HG03280 (cell line): ENCODE results near the gene IRX3.

Experiments
- ATAC-seq: cut with Tn5 transposase; IDR thresholded peaks from one replicate; pipeline ENCODE4 v1.9.1; 2021; ENCODE audit warnings: mild to moderate bottlenecking, moderate library complexity; ENCODE audit not compliant: unreplicated experiment

Gene IRX3

DNA sequence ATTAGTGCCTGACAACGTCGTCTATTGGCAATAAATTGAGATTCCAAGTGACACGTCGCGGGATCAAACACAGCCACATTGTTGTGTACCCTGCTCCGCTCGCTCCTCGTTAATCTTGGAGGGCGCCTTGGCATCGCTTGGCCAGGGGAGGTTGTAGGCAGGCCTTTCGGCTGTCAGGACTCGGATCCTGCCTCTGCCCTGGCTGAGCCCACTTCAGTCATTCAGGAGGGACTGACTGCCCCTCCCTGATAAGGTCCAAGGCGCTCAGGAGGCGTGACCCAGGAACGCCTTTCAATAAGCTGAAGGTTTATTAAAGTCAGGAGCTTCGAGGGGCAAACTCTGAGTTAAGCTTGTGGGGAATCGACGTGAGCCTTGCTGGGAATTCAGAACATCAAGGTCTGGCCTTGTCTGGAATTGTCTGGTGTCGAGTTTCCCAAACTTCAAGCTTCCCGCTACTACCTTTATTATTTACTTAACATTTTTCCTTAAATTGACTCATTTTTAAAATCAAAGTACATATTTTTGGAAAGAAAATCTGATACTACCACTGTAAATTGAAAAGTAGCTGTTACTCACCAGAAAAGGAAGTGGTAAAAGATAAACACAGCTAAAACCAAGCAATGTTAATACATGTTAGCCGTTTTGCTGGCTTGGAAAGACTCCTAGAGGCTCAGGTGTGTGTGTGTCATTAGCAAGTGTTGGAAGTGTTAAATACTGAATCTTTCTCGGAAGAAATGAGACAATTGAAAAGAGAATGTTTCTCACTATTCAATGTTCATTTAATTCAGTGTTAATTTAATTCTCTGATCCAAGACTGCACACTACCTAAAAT is 5.3 kb upstream of the IRX3 start:
- ATAC-seq = no peak

DNA sequence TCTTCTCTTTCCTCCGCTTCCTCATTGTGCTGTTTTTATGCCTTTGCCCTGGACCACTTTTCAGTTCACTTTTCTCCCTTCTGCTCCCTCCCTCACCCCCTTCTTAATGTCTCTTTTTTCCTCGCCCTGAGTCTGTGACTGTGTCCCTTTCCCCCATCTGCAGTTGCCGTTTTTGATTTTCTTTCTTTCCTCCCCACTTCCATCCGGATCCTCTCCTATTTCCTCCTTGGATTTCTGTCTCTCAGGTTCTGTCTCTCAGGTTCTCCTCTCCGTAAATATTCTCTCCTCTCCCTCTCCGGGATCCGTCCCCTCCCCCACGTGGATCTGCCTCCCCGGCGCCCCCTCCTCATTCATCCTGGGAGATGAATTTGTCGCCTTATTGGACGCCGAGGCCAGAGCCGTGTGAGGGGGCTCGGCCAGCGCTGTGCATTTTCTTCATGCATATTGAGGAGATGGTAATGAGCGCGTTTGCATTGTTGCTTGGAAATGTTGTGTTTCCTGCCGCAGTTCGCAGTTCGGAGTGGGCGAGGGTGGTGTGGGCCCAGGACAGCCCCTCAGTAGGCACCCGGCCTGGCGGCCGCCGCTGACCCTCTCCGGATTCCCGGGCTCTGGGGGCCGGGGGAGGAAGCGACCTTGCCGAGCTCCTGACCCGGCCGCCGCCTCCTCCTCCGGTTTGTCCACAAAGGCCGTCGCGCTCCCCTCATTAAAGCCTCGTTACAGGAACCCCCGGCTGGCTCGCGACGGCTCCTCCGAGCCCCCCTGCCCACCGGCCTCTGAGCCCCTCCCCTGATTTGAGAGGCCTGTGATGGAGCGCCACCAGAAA is 4.5 kb upstream of the IRX3 start:
- no peak for ATAC-seq

DNA sequence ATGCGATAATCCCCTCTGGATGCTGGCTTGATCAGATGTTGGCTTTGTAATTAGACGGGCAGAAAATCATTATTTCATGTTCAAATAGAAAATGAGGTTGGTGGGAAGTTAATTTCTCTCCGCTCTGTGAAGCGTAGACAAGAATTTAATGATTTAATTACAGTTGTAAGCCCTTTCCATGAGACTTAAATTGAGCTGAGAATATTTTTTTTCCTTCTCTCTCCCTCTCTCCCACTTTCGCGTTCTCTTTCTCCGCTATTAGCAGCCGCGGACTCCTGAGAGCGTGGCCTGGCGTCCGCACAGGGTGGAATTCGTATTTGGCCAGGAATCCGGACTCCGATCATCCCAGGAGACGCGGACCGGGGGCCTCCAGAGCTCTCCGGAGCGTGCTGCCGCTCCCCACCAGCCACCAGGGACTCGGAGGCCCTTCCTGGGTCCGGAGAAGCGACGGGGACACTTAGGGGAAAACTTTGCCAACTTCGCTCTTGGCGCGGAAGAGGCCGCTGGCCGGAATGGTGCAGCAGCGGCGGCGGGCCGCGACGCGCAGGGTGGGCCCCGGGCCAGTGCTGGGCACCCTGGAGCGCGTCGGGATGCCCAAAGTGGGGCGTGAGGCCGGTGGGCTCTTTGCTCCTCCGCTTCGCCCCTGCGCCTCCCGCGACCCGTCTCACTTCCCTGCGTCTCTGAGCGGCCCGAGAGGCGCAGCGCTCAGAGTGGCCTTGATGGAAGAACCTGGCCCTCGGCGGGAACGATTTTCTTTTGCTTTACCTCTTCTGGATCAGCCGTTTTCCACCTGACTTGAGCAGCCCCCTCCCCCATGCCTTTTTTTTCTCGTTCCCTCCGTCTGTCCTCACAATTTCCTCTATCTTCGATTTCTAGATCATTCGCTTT is 3.6 kb upstream of the IRX3 start:
- ATAC-seq = no peak

DNA sequence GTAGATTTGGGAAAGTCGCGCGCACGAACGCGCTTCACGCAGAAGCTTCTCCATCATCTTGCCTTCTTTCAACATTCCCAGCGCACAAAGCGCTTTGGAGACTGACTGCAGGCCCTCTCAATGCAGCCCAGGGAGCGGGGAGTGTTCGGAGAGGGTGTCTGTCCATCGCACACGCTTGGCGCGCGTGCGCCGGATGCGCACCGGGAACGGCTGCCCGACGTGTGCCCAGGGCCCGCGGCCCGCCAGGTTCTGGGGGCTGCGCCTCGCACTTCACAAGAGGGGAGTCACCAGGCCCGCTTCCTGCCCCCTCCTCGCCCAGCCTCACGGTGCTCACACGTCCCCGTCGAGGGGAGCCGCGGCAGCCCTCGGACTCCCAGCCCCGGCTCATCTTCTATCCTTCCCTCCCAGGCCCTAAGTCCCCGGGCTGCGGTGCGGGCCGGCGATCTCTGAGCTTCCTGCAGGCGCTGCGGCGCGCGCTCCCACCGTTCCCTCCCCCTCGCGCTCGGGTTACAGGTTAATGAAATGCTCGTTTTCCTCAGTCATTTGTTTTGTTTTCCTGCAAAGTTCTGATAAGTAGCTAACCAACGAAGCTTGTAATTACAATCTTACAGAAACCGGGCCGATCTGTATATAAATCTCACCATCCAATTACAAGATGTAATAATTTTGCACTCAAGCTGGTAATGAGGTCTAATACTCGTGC is 2.8 kb upstream of the IRX3 start:
- ATAC-seq = no peak

DNA sequence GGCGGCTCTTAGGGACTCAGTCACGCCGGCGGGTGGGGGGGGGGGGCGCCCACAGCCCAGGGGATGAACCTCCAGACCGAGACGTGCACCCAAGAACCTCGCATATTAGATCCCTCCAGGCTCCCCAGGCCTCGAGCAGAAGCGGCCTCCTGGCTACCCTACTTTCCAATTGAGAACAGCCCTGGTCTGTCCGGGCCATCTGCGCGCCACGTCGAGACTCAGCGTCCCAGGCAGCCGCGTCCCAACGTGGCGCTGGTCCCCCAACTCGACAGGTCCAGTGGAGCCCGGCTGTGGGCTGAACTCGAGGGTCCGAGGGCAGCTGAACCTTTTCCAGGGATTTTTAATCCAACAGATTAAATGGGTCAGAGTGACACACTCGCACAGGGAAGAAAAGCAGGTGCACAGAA is 2.3 kb upstream of the IRX3 start:
- ATAC-seq = no peak

GRCh38 chr16:54288030-54288834 is 1.6 kb upstream of the IRX3 start:
- ATAC-seq = no peak

DNA sequence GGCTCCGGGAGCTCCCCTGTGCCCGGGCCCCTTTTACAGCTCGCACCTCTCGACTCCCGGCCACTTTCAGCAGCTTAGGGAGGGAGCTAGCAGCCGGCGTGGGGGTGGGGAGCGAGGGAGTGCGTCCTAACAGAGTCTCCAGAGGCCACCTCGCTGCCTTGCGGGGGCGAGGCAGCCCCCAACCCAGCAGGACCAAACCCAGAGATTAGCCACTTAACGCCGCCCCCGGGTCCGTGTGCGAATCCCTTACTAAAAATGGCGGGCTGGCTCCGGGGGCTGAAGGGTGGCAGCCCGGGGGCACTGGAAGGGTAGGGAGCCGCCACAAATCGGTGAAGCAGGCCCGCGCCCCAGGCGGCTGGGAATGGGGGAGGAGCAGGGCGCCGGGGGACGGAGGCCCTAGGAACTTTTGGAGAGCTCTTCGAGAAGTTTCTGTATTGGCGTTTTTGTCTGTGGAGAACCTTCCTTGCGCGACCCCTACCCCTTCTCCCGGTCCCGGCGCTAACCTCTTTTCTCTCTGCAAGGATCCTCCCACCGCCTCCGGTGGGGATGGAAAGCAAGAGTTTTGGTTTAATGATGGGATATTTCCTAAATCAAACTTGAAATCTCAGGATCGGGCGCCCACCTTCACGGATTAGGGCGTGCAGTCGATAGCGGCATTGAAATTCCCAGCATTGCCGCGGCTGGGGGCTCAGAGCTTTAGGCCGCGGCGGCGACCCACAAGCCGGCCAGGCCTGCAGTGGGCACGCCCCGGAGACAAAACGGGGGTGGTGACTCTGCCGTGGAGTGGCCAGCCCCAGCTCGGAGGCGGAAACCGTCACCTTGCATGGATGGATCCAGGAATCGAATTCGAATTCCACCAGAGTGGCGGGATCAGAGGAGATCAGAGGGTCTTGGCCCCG is 793 bp upstream of the IRX3 start:
- ATAC-seq = no peak

DNA sequence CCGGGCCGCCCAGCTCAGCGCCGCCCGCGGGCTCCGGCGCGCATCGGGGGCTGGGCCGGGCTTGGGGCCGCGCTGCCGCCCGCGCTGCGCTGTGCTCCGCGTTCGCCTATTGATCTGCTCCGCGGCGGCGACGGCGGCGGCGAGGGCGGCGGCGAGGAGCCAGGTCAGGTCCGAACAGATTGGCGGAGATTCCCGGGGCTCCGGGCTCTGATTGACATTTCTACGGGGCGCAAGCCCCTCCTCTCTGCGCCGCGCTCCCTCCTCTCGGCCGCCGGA is 559 bp downstream of the IRX3 start:
- no peak for ATAC-seq

DNA sequence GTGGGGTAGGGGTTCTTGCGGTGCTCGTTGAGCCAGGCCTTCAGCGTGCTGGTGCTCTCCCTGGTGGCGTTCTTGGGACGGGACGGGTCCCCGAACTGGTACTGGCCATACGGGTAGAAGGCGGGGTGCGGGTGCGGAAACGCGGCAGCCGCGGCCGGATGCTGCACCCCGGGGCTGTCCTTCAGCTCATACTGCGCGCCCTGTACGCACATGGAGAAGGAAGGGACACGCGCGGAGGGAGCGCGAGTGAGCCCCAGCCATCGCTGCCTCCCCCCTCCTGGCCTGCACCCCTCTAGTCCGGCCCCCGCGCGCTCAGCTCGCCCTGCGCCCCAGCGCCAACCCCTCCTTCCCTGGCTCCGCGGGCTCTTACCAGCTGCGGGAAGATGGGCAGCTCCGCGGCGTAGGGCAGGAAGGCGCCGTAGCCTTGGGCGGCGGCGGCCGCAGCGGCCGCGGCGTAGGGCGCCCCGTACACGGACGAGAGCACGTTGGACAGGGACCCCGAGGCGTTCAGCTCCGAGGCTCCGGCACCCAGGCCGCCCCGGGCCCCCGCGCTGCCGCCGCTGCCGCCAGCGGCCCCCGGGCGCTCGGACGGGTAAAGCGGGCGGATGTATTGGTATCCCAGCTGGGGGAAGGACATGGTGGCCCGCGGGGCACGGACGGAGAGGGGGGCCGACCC is 1.0 kb downstream of the IRX3 start:
- no peak for ATAC-seq

DNA sequence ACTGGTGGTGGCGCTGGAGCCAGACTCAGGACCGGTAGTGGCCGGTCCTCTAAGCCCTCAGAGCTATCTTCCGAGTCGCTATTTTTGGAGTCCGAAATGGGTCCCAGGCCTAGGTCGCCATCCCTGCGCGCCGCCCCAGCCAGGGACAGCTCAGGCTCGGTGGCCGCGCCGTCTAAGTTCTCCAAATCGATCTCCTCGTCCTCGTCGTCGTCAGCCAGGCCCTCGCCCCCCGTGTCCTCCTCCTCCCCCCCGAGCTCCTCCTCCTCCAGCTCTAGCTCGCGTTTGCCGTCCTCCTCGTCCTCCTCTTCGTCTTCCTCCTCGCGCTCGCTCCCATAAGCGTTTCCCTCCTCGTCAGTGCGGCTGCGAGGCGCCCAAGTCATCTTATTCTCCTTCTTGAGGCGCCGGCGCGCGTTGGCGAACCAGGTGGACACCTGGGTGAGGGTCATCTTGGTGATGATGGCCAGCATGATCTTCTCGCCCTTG is 1.6 kb downstream of the IRX3 start:
- ATAC-seq = no peak

DNA sequence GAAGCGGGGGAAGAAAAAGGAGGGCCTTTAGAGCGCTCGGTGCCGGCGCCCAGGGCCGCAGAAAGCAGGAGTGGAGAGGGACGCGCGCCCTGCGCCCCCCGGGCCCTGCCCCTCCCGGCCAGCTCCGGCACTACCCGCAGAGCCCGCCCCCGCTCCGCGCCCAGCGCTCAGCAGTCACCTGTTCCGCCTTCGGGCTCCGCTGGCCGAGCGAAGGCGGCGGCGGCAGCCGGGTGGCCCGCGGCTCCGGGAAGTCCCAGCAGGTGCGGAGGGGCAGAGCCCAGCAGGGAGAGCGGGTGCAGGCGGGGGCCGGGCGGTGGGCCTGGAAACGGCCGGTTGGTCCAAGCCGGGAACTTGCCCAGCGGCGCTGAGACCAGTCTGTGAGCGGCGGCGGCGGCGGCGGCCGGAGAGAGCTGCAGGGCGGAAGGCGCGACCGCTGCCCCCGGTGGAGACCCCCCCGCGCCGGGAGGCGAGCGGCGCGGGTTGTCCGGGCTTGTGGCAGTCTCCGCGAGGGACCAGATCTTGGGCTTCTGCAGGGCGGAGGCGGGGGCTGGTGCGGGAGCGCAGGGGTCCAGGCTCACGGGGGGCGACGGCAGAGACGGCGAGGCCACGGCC is 2.2 kb downstream of the IRX3 start:
- no peak for ATAC-seq

DNA sequence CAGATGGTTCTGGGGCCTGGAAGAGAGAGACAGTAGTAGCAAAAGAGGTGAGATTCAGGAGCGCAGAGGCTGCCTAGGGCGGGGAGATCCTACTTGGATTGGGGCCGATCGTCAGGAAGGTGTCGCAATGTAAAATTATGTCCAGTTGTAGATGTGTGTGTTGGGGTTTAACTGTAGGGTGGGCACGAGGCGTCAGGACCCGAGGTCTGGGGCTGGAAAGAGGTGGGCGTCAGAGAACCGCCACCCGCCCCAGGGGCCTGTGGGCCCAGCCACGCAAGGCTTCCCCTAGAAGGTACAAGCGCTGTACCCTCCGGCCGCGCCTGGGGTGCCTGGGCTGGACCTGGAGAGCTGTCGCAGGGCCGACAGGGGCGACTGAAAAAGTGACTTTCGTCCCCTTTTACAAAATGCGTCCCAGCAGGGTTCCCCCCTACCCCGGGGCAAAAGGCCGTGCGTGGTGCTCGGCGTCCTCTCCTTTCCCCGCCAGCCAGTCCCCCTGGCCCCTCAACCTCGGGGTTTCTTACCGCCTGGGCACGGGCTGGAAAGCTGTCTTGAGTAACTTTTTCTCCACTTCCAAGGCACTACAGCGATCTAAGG is 2.8 kb downstream of the IRX3 start:
- ATAC-seq = no peak

DNA sequence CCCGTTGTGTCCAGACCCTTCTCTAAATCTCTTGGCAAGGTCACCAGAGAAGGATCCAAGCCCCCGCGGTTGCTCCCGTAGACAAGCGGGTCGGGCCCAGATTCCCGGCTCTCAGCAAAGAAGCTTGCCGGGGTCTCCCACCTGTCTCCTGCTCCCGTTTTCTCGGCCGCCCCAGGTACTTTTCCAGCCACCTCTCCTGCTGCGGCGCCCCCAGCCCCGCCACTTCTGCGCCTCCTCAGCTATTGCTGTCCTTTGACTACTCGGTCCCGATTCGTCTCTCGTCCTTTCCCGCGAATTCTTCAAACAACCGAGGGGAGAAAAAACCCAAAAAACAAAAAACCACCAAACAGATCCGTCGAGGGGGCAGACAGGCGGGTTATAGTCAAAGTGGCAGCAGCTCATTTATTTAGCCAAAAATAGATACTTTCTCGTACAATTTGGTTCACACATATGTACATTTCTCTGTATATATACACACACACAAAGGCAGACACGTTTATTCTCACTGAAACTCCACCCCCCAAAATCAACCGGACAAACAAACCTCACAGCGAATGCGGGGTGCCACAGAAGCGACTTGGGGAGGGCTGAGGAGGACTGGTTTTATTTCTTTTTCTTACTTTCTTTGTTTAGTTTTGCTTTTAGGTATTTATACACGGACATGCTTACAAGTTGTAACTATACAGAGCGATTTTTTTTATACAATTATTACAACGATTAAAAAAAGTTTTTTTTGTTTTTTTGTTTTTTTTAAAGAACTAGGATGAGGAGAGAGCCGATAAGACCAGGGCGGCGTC is 3.5 kb downstream of the IRX3 start:
- ATAC-seq = no peak

GRCh38 chr16:54282202-54282927 is 4.2 kb downstream of the IRX3 start:
- ATAC-seq = no peak

GRCh38 chr16:54281535-54282201 is 4.9 kb downstream of the IRX3 start:
- ATAC-seq = no peak
